ENCODE results near the gene COL6A3.

Gene COL6A3

GRCh38 chr2:237337586-237337985, 76.4 kb downstream of the COL6A3 start:
- H3K79me2 ChIP-seq (ENCODE audit: insufficient read depth, low read length): no peaks in the 10 kb centered on the region
- H3K36me3 ChIP-seq (ENCODE audit: insufficient read depth, low read length): no peaks in the 10 kb centered on the region
- H3F3A ChIP-seq (ENCODE audit: low read depth): no peaks in the 10 kb centered on the region
- H3K27me3 ChIP-seq (ENCODE audit: insufficient read depth, low read length, poor library complexity, severe bottlenecking): no peaks in the 10 kb centered on the region
- H3K4me1 ChIP-seq (ENCODE audit: insufficient read depth, low read length, poor library complexity, severe bottlenecking): no peaks in the 10 kb centered on the region
- no peaks in the 10 kb centered on the region for H4K20me1 ChIP-seq (ENCODE audit: insufficient read depth, low read length, poor library complexity, severe bottlenecking)
- H3K9me3 ChIP-seq (ENCODE audit: insufficient read depth, low read depth, low read length): no peaks in the 10 kb centered on the region
- H3K4me2 ChIP-seq (ENCODE audit: low read depth, low read length, poor library complexity, severe bottlenecking): no peak overlapping the region
- no peak overlapping the region for H3K9ac ChIP-seq (ENCODE audit: low read depth, low read length, poor library complexity, severe bottlenecking)
- TF ChIP-seq CTCF (conservative IDR thresholded peaks at IDR 0.05; ENCODE audit: low read length) (no peak), EZH2phosphoT487 (IDR thresholded peaks at IDR 0.05; ENCODE audit: borderline replicate concordance) (no peak)
- no peak overlapping the region for H2AFZ ChIP-seq (ENCODE audit: low read length)
- no peak overlapping the region for H3K4me3 ChIP-seq (ENCODE audit: low read length, poor library complexity, severe bottlenecking)
- no peaks in the 10 kb centered on the region for H3K9me2 ChIP-seq (replicated peaks; ENCODE audit: low read depth, low read length)

DNA sequence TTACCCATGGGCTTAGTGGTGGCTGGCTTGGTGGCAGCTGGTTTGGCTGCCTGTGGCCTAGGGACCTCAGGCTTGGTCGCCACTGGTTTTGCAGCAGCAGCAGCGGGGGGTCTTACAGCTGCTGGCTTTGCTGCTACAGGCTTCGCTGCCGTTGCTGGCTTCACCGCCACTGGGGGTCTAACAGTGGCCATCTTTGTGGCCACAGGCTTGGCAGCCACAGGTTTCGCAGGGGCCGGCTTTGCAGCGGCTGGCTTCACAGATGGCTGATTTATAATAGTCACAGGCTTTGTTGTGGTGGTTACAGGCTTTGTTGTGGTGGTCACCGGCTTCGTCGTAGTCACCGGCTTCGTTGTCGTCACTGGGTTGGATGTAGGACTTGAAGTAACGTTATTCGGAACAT, 77.8 kb downstream of the COL6A3 start:
- Histone ChIP-seq H3K9ac (ENCODE audit: low read depth, low read length, poor library complexity, severe bottlenecking) (no peak overlapping the region), H3K9me2 (replicated peaks; ENCODE audit: low read depth, low read length) (no peaks in the 10 kb centered on the region), H3K79me2 (ENCODE audit: insufficient read depth, low read length) (no peaks in the 10 kb centered on the region), H3F3A (ENCODE audit: low read depth) (no peaks in the 10 kb centered on the region), H3K4me1 (ENCODE audit: insufficient read depth, low read length, poor library complexity, severe bottlenecking) (no peaks in the 10 kb centered on the region), H3K4me2 (ENCODE audit: low read depth, low read length, poor library complexity, severe bottlenecking) (no peak overlapping the region), H3K9me3 (ENCODE audit: insufficient read depth, low read depth, low read length) (no peaks in the 10 kb centered on the region), H3K36me3 (ENCODE audit: insufficient read depth, low read length) (no peaks in the 10 kb centered on the region), H3K27me3 (ENCODE audit: insufficient read depth, low read length, poor library complexity, severe bottlenecking) (no peaks in the 10 kb centered on the region), H4K20me1 (ENCODE audit: insufficient read depth, low read length, poor library complexity, severe bottlenecking) (no peaks in the 10 kb centered on the region), H3K4me3 (ENCODE audit: low read length, poor library complexity, severe bottlenecking) (no peak overlapping the region), H2AFZ (ENCODE audit: low read length) (no peak overlapping the region)
- no peak for TF ChIP-seq CTCF (conservative IDR thresholded peaks at IDR 0.05; ENCODE audit: low read length)
- no peak for TF ChIP-seq EZH2phosphoT487 (IDR thresholded peaks at IDR 0.05; ENCODE audit: borderline replicate concordance)

DNA sequence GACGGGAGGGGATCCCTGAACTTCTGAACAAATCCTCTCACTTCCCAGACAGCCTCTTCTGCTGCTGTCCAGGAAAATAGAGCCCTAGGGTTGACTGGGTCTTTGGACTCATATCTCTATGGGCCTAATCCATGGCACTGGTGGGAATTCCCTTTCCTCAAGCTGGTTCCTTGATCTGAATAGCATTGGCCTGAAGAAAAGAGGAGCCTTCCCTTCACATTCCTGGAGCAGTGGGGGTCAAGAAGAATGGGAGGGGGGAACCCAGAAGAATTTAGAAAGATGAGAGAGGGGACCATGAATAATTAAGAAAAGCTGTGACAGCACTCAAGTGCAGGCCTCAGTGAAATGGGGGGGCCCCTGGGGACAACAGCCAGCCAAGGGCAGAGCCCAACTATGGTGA, 80.2 kb downstream of the COL6A3 start:
- H3K4me1 ChIP-seq (ENCODE audit: insufficient read depth, low read length, poor library complexity, severe bottlenecking): no peaks in the 10 kb centered on the region
- H4K20me1 ChIP-seq (ENCODE audit: insufficient read depth, low read length, poor library complexity, severe bottlenecking): no peaks in the 10 kb centered on the region
- no peaks in the 10 kb centered on the region for H3K9me3 ChIP-seq (ENCODE audit: insufficient read depth, low read depth, low read length)
- H3F3A ChIP-seq (ENCODE audit: low read depth): no peaks in the 10 kb centered on the region
- no peaks in the 10 kb centered on the region for H3K27me3 ChIP-seq (ENCODE audit: insufficient read depth, low read length, poor library complexity, severe bottlenecking)
- H2AFZ ChIP-seq (ENCODE audit: low read length): no peak overlapping the region
- no peaks in the 10 kb centered on the region for H3K36me3 ChIP-seq (ENCODE audit: insufficient read depth, low read length)
- no peaks in the 10 kb centered on the region for H3K9me2 ChIP-seq (replicated peaks; ENCODE audit: low read depth, low read length)
- H3K9ac ChIP-seq (ENCODE audit: low read depth, low read length, poor library complexity, severe bottlenecking): no peak overlapping the region
- H3K4me3 ChIP-seq (ENCODE audit: low read length, poor library complexity, severe bottlenecking): no peak overlapping the region
- no peaks in the 10 kb centered on the region for H3K79me2 ChIP-seq (ENCODE audit: insufficient read depth, low read length)
- no peak overlapping the region for H3K4me2 ChIP-seq (ENCODE audit: low read depth, low read length, poor library complexity, severe bottlenecking)
- TF ChIP-seq CTCF (conservative IDR thresholded peaks at IDR 0.05; ENCODE audit: low read length) (no peak), EZH2phosphoT487 (IDR thresholded peaks at IDR 0.05; ENCODE audit: borderline replicate concordance) (no peak)

Data from Loucy (cell line).